ENCODE results near the gene FOXA1.

The FOXA1 gene

DNA sequence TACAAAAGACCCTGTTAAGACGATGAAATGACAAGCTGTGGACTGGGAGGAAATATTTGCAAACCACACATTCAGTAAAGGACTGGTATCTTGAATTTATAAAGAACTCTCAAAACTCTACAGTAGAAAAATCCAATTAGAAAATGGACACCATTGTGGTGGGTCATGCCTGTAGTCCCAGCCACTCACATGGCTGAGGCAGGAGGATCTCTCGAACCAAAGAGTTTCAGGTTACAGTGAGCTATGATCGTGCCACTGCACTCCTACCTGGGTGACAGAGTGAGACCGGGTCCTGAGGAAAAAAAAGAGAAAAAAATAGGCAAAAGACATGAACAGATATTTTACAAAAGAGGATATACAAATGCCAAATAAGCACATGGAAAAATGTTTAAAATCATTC, 42.3 kb upstream of the FOXA1 start:
- no peak for TF ChIP-seq POLR2AphosphoS5 (IDR thresholded peaks at IDR 0.05; ENCODE audit: low read depth, low read length)
- TF ChIP-seq SIN3A (IDR thresholded peaks at IDR 0.05; ENCODE audit: borderline replicate concordance, insufficient read depth, low read length) = no peak
- no peak for TF ChIP-seq REST (IDR thresholded peaks at IDR 0.05; ENCODE audit: insufficient read depth in 1 of 2, low read depth in 2 of 2, low read length in 2 of 2)
- no peak for TF ChIP-seq FOXP2 (optimal IDR thresholded peaks at IDR 0.05; ENCODE audit: borderline replicate concordance, extremely low read depth, extremely low read length, insufficient read depth)
- TF ChIP-seq TAF1 (IDR thresholded peaks at IDR 0.05; ENCODE audit: borderline replicate concordance, insufficient read depth, low read length) = no peak

- no peak for TF ChIP-seq POLR2AphosphoS5 (IDR thresholded peaks at IDR 0.05; ENCODE audit: low read depth, low read length)
- no peak for TF ChIP-seq REST (IDR thresholded peaks at IDR 0.05; ENCODE audit: insufficient read depth in 1 of 2, low read depth in 2 of 2, low read length in 2 of 2)
- TF ChIP-seq SIN3A (IDR thresholded peaks at IDR 0.05; ENCODE audit: borderline replicate concordance, insufficient read depth, low read length) = no peak
- no peak for TF ChIP-seq FOXP2 (optimal IDR thresholded peaks at IDR 0.05; ENCODE audit: borderline replicate concordance, extremely low read depth, extremely low read length, insufficient read depth)
- TF ChIP-seq TAF1 (IDR thresholded peaks at IDR 0.05; ENCODE audit: borderline replicate concordance, insufficient read depth, low read length) = no peak
Measured at GRCh38 chr14:37625597-37626595, 30.8 kb upstream of the FOXA1 start.

- TF ChIP-seq POLR2AphosphoS5 (IDR thresholded peaks at IDR 0.05; ENCODE audit: low read depth, low read length) = no peak
- TF ChIP-seq TAF1 (IDR thresholded peaks at IDR 0.05; ENCODE audit: borderline replicate concordance, insufficient read depth, low read length) = no peak
- no peak for TF ChIP-seq FOXP2 (optimal IDR thresholded peaks at IDR 0.05; ENCODE audit: borderline replicate concordance, extremely low read depth, extremely low read length, insufficient read depth)
- no peak for TF ChIP-seq SIN3A (IDR thresholded peaks at IDR 0.05; ENCODE audit: borderline replicate concordance, insufficient read depth, low read length)
- TF ChIP-seq REST (IDR thresholded peaks at IDR 0.05; ENCODE audit: insufficient read depth in 1 of 2, low read depth in 2 of 2, low read length in 2 of 2) = no peak
Measured at GRCh38 chr14:37623971-37624370, 28.9 kb upstream of the FOXA1 start.

- TF ChIP-seq SIN3A (IDR thresholded peaks at IDR 0.05; ENCODE audit: borderline replicate concordance, insufficient read depth, low read length) (no peak), TAF1 (IDR thresholded peaks at IDR 0.05; ENCODE audit: borderline replicate concordance, insufficient read depth, low read length) (no peak)
Measured at GRCh38 chr14:37623426-37623951, 28.4 kb upstream of the FOXA1 start.

DNA sequence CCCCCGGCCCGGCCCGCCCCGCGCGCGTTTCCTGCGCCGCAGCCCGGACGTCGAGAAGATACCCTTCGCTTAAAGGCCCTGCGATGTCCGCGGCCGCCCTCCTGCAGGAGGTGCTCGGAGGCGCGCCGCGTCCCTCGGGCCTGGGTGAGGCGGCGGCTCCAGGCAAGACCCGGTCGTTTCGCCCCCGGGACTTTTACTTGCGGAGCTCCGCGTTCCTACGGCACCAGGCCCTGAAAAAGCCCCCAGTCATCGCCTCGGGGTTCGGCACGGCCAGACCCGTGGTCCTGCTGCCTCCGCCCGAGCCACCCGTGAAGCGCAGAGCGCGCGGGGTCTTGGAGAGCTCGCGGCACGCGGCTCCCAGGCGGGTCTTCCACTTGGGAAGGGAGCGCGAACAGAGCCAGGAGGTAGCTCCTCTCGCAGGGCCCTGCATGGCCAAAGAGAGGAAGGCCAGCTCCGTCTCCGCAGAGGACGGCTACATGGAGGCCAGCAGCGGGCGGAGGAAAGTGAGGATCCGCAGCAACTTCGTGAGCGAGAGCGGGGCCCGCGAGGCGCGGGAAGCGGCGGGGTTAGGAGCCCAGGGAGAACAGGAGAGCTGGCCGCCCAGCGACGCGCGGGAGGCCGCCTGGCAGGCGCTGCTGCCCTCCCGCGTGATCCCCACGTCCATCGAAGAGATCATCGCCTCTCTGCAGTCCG, 27.3 kb upstream of the FOXA1 start:
- TF ChIP-seq TAF1 (IDR thresholded peaks at IDR 0.05; ENCODE audit: borderline replicate concordance, insufficient read depth, low read length) = no peak
- TF ChIP-seq REST (IDR thresholded peaks at IDR 0.05; ENCODE audit: insufficient read depth in 1 of 2, low read depth in 2 of 2, low read length in 2 of 2) = no peak
- TF ChIP-seq POLR2AphosphoS5 (IDR thresholded peaks at IDR 0.05; ENCODE audit: low read depth, low read length) = no peak
- TF ChIP-seq SIN3A (IDR thresholded peaks at IDR 0.05; ENCODE audit: borderline replicate concordance, insufficient read depth, low read length) = no peak
- TF ChIP-seq FOXP2 (optimal IDR thresholded peaks at IDR 0.05; ENCODE audit: borderline replicate concordance, extremely low read depth, extremely low read length, insufficient read depth) = no peak
